ENCODE data around the gene NEURL1. TPM values are rescaled to one million over a fixed set of nuclear protein-coding genes. Genes with fewer than 3 reads are reported as not detected.

Gene NEURL1
- total RNA-seq, 1 donor from 2014 or later = 0.05 TPM

- DNase-seq (ENCODE audit: low spot score) = no peak
- Mint-ChIP-seq H3K4me3 (ENCODE audit: unreplicated experiment) (no peak overlapping the region), H3K36me3 (ENCODE audit: low read depth) (peaks cover 16% of the 10 kb centered on the region), H3K9me3 (ENCODE audit: low read depth) (no peaks in the 10 kb centered on the region), H3K27ac (ENCODE audit: unreplicated experiment) (no peak overlapping the region), H3K27me3 (ENCODE audit: low read depth) (no peaks in the 10 kb centered on the region), H3K4me1 (ENCODE audit: low read depth) (peaks cover 9% of the 10 kb centered on the region)
- TF ChIP-seq, protein P1, sequence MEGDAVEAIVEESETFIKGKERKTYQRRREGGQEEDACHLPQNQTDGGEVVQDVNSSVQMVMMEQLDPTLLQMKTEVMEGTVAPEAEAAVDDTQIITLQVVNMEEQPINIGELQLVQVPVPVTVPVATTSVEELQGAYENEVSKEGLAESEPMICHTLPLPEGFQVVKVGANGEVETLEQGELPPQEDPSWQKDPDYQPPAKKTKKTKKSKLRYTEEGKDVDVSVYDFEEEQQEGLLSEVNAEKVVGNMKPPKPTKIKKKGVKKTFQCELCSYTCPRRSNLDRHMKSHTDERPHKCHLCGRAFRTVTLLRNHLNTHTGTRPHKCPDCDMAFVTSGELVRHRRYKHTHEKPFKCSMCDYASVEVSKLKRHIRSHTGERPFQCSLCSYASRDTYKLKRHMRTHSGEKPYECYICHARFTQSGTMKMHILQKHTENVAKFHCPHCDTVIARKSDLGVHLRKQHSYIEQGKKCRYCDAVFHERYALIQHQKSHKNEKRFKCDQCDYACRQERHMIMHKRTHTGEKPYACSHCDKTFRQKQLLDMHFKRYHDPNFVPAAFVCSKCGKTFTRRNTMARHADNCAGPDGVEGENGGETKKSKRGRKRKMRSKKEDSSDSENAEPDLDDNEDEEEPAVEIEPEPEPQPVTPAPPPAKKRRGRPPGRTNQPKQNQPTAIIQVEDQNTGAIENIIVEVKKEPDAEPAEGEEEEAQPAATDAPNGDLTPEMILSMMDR (IDR thresholded peaks at IDR 0.05) = no peak
These were observed 126.2 kb downstream of the NEURL1 start for GRCh38 chr10:103619424-103620351.

DNA sequence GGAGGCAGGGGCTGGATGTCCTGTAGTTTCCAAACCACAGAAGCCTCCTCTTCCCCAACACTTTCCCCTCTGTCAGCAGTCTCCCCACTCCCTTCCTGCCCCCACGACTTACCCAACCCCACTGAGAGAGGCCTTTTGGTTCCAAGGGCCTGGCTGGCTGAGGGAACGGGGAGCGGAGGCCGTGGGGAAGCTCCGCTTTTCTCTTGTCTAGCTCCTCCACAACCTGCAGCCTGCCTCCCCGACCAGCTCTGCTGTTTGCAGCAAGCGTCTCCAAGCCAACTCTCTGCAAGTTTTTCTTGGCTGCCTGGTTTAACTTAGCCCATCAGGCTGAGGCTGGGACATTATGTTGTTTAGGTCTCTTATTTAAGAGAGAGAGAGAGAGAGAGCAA, 126.8 kb downstream of the NEURL1 start:
- Mint-ChIP-seq H3K4me3 (ENCODE audit: unreplicated experiment) (no peak overlapping the region), H3K27ac (ENCODE audit: unreplicated experiment) (no peak overlapping the region), H3K9me3 (ENCODE audit: low read depth) (no peaks in the 10 kb centered on the region), H3K27me3 (ENCODE audit: low read depth) (no peaks in the 10 kb centered on the region), H3K4me1 (ENCODE audit: low read depth) (peaks cover 2% of the 10 kb centered on the region), H3K36me3 (ENCODE audit: low read depth) (peaks cover 18% of the 10 kb centered on the region)
- TF ChIP-seq, protein P1 (IDR thresholded peaks at IDR 0.05) = no peak
- DNase-seq (ENCODE audit: low spot score) = no peak

DNA sequence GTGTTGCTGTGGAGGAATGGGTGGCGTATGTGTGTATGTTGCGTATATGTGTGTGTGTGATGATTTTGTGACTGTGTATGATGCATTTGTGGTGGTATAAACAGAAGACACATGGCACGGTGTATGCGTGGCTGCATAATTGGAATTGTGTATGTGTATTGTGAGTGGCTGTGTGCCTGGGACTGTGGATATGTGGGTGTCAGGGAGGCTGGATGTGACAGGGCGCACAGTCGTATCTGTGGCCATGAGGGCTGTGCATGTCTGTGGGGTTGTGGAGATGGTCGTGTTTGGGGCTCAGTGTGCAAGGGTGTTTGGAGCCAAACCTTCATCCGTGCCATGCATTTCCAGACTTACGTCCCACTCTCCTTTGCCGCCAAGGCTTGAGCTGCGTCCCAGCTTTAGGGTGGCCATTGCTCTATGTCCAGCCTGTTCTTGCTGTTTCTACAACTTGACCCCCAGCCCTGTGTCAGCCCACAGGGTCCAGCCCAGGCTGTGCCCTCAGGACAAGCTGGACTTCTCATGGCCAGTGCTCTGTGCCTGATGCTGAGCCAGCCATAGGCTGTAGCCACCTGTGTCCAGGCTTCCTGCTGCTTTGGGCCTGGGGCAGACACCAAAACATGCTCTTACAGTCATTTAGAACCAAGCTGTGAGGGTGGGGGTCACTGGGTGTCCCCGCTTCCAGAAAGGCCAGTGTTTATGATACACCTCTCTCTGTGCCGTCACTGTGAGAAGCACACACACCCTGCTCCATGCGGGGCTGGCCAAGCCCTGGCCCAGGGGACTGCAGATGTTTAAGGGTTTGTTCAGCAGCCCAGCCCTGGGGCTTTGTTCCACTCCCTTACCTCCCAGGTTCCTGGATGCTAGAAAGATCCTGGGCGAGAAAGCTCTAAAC, 127.6 kb downstream of the NEURL1 start:
- no peak for DNase-seq (ENCODE audit: low spot score)
- Mint-ChIP-seq H3K4me3 (ENCODE audit: unreplicated experiment) (no peak overlapping the region), H3K36me3 (ENCODE audit: low read depth) (peaks cover 20% of the 10 kb centered on the region), H3K27me3 (ENCODE audit: low read depth) (no peaks in the 10 kb centered on the region), H3K9me3 (ENCODE audit: low read depth) (no peaks in the 10 kb centered on the region), H3K27ac (ENCODE audit: unreplicated experiment) (no peak overlapping the region), H3K4me1 (ENCODE audit: low read depth) (no peaks in the 10 kb centered on the region)
- TF ChIP-seq, protein P1 (IDR thresholded peaks at IDR 0.05) = no peak

DNA sequence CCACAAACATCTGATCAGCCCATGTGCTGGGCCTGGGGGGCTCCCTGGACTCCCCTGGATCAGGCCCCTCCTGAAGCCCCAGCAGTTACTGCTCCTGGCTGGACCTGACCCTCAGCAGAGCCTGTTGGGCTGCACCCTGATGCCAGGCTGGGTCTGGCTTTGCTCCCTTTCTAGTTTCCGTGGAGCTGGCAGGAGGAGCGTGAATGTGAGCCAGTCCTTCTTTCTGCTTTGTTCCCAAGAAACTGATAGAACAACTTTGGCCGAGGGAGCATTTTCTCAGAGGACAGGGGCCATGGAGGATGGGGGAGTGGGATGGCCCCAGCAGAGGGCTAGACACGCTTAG, 128.2 kb downstream of the NEURL1 start:
- no peaks in the 10 kb centered on the region for H3K4me1 Mint-ChIP-seq (ENCODE audit: low read depth)
- no peak overlapping the region for H3K4me3 Mint-ChIP-seq (ENCODE audit: unreplicated experiment)
- no peak for DNase-seq (ENCODE audit: low spot score)
- no peak overlapping the region for H3K27ac Mint-ChIP-seq (ENCODE audit: unreplicated experiment)
- TF ChIP-seq, protein P1 (IDR thresholded peaks at IDR 0.05) = no peak
- H3K27me3 Mint-ChIP-seq (ENCODE audit: low read depth) = no peaks in the 10 kb centered on the region
- H3K9me3 Mint-ChIP-seq (ENCODE audit: low read depth) = no peaks in the 10 kb centered on the region
- H3K36me3 Mint-ChIP-seq (ENCODE audit: low read depth) = peaks cover 20% of the 10 kb centered on the region

DNA sequence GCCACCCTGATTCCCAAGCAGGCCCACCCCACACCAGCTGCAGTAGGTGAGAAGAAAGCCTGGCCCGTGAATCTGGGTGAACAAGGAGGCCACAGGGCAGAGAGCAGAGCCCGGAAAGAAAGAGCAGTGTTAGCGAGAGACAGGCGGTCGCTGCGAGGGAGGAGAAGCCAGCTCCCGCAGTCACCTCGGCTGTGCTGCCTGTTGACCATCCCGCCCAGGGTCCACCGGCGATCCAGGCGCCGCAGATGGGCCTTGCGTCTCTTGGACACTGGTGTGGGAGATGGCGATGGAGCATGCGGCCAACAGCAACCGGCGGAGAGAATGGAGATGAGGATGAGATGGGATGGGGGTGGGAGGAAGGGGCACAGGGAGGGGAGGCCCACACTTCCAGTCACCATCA, 128.8 kb downstream of the NEURL1 start:
- TF ChIP-seq, protein P1 (IDR thresholded peaks at IDR 0.05) = no peak
- Mint-ChIP-seq H3K36me3 (ENCODE audit: low read depth) (peaks cover 20% of the 10 kb centered on the region), H3K27me3 (ENCODE audit: low read depth) (no peaks in the 10 kb centered on the region), H3K9me3 (ENCODE audit: low read depth) (no peaks in the 10 kb centered on the region), H3K27ac (ENCODE audit: unreplicated experiment) (no peak overlapping the region), H3K4me3 (ENCODE audit: unreplicated experiment) (no peak overlapping the region), H3K4me1 (ENCODE audit: low read depth) (no peaks in the 10 kb centered on the region)
- no peak for DNase-seq (ENCODE audit: low spot score)

Measured in chondrocyte (in vitro differentiated cells).